ENCODE measurements around the gene SHOC1. TPM values are rescaled to one million over a fixed set of nuclear protein-coding genes. Genes with fewer than 3 reads are reported as not detected.

SHOC1 gene
- total RNA-seq (2021) = 0.20 TPM in 1 of 2 replicates, not detected in the other
- percentile 16 among the genes with signal in this experiment for Bru-seq, nascent RNA
- BruChase-seq, experiment 1, labeled RNA remaining after a 2-hour chase = percentile 18 among the genes with signal in this experiment
- percentile 13 among the genes with signal in this experiment for BruChase-seq, experiment 2, labeled RNA remaining after a 6-hour chase
- long read RNA-seq, partial matches to known transcripts = 0 of 18 reads
- long read RNA-seq, other reads (novel, unspliced or antisense) = 18 of 18 reads

GRCh38 chr9:111794835-111795556 is at the start of gene SHOC1:
Gene SHOC1, minus strand, starts transcription at chr9:111794937. Its CDS starts 3,519 bp downstream, at chr9:111791418.
- H3K4me2 ChIP-seq = no peak within 1 kb of the TSS
- no peaks in the 10 kb centered on the region for H3K36me3 ChIP-seq (ENCODE audit: low read depth)
- no peak within 1 kb of the TSS for H3K27ac ChIP-seq
- CTCF ChIA-PET = no interaction called here
- peaks cover 6% of the 10 kb centered on the region; the same call in 1 of the 2 replicates for H3K4me1 ChIP-seq (replicated peaks; ENCODE audit: insufficient read depth)
- no TSS peak for BruUV-seq (replicated peaks)
- no peak within 1 kb of the TSS for H2AFZ ChIP-seq
- H3K9me2 ChIP-seq (ENCODE audit: insufficient read depth) = no peaks in the 10 kb centered on the region
- H3K4me3 ChIP-seq = no peak within 1 kb of the TSS
- H3K79me2 ChIP-seq (ENCODE audit: low read depth) = no peaks in the 10 kb centered on the region
- POLR2A ChIA-PET (ENCODE audit: unreplicated experiment) = no interaction called here
- H3F3A ChIP-seq (ENCODE audit: insufficient read depth, low read depth) = no peaks in the 10 kb centered on the region
- no peak for DNase-seq
- H4K20me1 ChIP-seq (ENCODE audit: insufficient read depth) = no peaks in the 10 kb centered on the region
- no peaks in the 10 kb centered on the region for H3K9me3 ChIP-seq (ENCODE audit: insufficient read depth, low read depth)
- no peak for TF ChIP-seq CTCF (conservative IDR thresholded peaks at IDR 0.05)
- intact Hi-C loops (cut with micrococcal nuclease; ENCODE audit: unreplicated experiment) = no loop called here
- H3K27me3 ChIP-seq (ENCODE audit: insufficient read depth, low read depth) = no peaks in the 10 kb centered on the region

- ChIA-PET CTCF (no interaction called here), POLR2A (ENCODE audit: unreplicated experiment) (no interaction called here)
Observed at GRCh38 chr9:111843971-111844370, 49.2 kb upstream of the SHOC1 start.

GRCh38 chr9:111842313-111842712 is 47.6 kb upstream of the SHOC1 start:
- H3K9me2 ChIP-seq (ENCODE audit: insufficient read depth) = no peaks in the 10 kb centered on the region
- no peak overlapping the region for H3K4me2 ChIP-seq
- no peaks in the 10 kb centered on the region for H3K27me3 ChIP-seq (ENCODE audit: insufficient read depth, low read depth)
- H3K4me3 ChIP-seq = no peak overlapping the region
- H4K20me1 ChIP-seq (ENCODE audit: insufficient read depth) = no peaks in the 10 kb centered on the region
- no peak overlapping the region for H2AFZ ChIP-seq
- H3F3A ChIP-seq (ENCODE audit: insufficient read depth, low read depth) = peaks cover 5% of the 10 kb centered on the region; the same call in 1 of the 2 replicates
- no peaks in the 10 kb centered on the region; the same call in 1 of the 2 replicates for H3K9me3 ChIP-seq (ENCODE audit: insufficient read depth, low read depth)
- no peak for DNase-seq
- H3K36me3 ChIP-seq (ENCODE audit: low read depth) = no peaks in the 10 kb centered on the region
- CTCF ChIA-PET = interaction anchor here (0.5 kb wide), 1 partner anchor 34 kb away, joined by 9 read pairs; no protein-coding TSS in a partner anchor
- POLR2A ChIA-PET (ENCODE audit: unreplicated experiment) = no interaction called here
- H3K79me2 ChIP-seq (ENCODE audit: low read depth) = no peaks in the 10 kb centered on the region
- TF ChIP-seq EZH2 (IDR thresholded peaks at IDR 0.05; ENCODE audit: low read depth) = no peak
- no peak for TF ChIP-seq CTCF (conservative IDR thresholded peaks at IDR 0.05)
- H3K4me1 ChIP-seq (replicated peaks; ENCODE audit: insufficient read depth) = peaks cover 18% of the 10 kb centered on the region
- no TSS peak for BruUV-seq (replicated peaks)
- intact Hi-C loops (cut with micrococcal nuclease; ENCODE audit: unreplicated experiment) = no loop called here
- no peak overlapping the region for H3K27ac ChIP-seq

More at GRCh38 chr9:111843971-111844370, 49.2 kb upstream of the SHOC1 start:
- Histone ChIP-seq H3K27ac (peak overlapping the region; percentile 44; the same call in 1 of the 2 replicates), H3K4me1 (replicated peaks; ENCODE audit: insufficient read depth) (peaks cover 18% of the 10 kb centered on the region), H3K4me3 (no peak overlapping the region), H3K9me3 (ENCODE audit: insufficient read depth, low read depth) (no peaks in the 10 kb centered on the region; the same call in 1 of the 2 replicates), H3K36me3 (ENCODE audit: low read depth) (no peaks in the 10 kb centered on the region), H3K4me2 (peak overlapping the region; percentile 28), H3K9me2 (ENCODE audit: insufficient read depth) (no peaks in the 10 kb centered on the region), H3K27me3 (ENCODE audit: insufficient read depth, low read depth) (no peaks in the 10 kb centered on the region), H4K20me1 (ENCODE audit: insufficient read depth) (no peaks in the 10 kb centered on the region), H3K79me2 (ENCODE audit: low read depth) (no peaks in the 10 kb centered on the region), H2AFZ (no peak overlapping the region), H3F3A (ENCODE audit: insufficient read depth, low read depth) (peaks cover 5% of the 10 kb centered on the region; the same call in 1 of the 2 replicates)
- TF ChIP-seq CTCF (conservative IDR thresholded peaks at IDR 0.05) = no peak
- no peak for TF ChIP-seq EZH2 (IDR thresholded peaks at IDR 0.05; ENCODE audit: low read depth)
- no TSS peak for BruUV-seq (replicated peaks)
- intact Hi-C loops (cut with micrococcal nuclease; ENCODE audit: unreplicated experiment) = no loop called here
- DNase-seq = peak; percentile 57 to 65

All from PC-9 (cell line).